Breast epithelium (tissue), 4 donors: ENCODE data around the gene GLCE. TPM values are rescaled to one million over a fixed set of nuclear protein-coding genes. Genes with fewer than 3 reads are reported as not detected.

Source experiments
- DNase-seq, 2 donors: peaks; one replicate each; pipeline ENCODE4 v3.0.0-alpha.2; 2019; ENCODE audit warnings: low spot score in 2 of 2
- H3K27ac ChIP-seq, 2 donors: fragments of 200-600 bp; sonication (generic) in 1 of 2; one replicate each; pipeline ENCODE4 v1.5.1; 2016 to 2019; ENCODE audit warnings: mild to moderate bottlenecking in 1 of 2
- H3K27me3 ChIP-seq, 2 donors: fragments of 200-600 bp; sonication (generic) in 1 of 2; one replicate each; pipeline versions ENCODE4 v1.5.1 to v1.6.0; 2017 to 2019; ENCODE audit warnings: control low read depth in 1 of 2, mild to moderate bottlenecking in 1 of 2
- H3K36me3 ChIP-seq: fragments of 200-600 bp; one replicate; pipeline ENCODE4 v1.5.1; 2019
- H3K4me1 ChIP-seq, 2 donors: fragments of 200-600 bp; sonication (generic); one replicate each; pipeline ENCODE4 v1.5.1; 2016 to 2019; ENCODE audit warnings: control low read depth in 1 of 2
- H3K4me3 ChIP-seq, 3 donors: fragments of 200-600 bp; sonication (generic); 1 replicate in 2 of 3; 2 replicates in 1 of 3; pipeline ENCODE4 v1.5.1; 2016 to 2019; ENCODE audit warnings: mild to moderate bottlenecking in 3 of 3, moderate library complexity in 2 of 3
- H3K9me3 ChIP-seq, 2 donors: fragments of 200-600 bp; sonication (generic) in 1 of 2; one replicate each; pipeline ENCODE4 v1.5.1; 2016 to 2019; ENCODE audit warnings: control low read depth in 1 of 2
- POLR2A ChIP-seq: fragments of 450-650 bp; IDR thresholded peaks from one replicate; pipeline ENCODE4 v1.6.1; 2016; ENCODE audit warnings: antibody characterized with exemption, mild to moderate bottlenecking, moderate library complexity
- POLR2AphosphoS5 ChIP-seq, 3 donors: sonication (generic); formaldehyde crosslinking; IDR thresholded peaks; one replicate each; pipeline ENCODE4 v1.6.1; 2017; ENCODE audit warnings: antibody characterized with exemption in 3 of 3
- intact Hi-C: fragments of 100-400 bp; cut with DNase I; formaldehyde crosslinking; loops from one replicate; pipeline ENCODE4 v1.15.1; 2023; ENCODE audit warnings: low total_unique reads
- total RNA-seq, 3 donors: library from RNA; depleted of rRNA; stranded (reverse); fragments of >200 nt; gene quantifications; one replicate each; pipeline ENCODE4 v1.1.0, GENCODE V29; 2016
- TF ChIP-seq, protein P1 (sequence below), 3 donors: fragments of 450-650 bp; IDR thresholded peaks; one replicate each; pipeline ENCODE4 v1.5.1; 2016 to 2017; ENCODE audit warnings: antibody characterized with exemption in 3 of 3, mild to moderate bottlenecking in 3 of 3, moderate library complexity in 3 of 3

Gene GLCE
- total RNA-seq, 3 donors from 2014 or later = 15.0 to 52.2 (median 28.8) TPM

DNA sequence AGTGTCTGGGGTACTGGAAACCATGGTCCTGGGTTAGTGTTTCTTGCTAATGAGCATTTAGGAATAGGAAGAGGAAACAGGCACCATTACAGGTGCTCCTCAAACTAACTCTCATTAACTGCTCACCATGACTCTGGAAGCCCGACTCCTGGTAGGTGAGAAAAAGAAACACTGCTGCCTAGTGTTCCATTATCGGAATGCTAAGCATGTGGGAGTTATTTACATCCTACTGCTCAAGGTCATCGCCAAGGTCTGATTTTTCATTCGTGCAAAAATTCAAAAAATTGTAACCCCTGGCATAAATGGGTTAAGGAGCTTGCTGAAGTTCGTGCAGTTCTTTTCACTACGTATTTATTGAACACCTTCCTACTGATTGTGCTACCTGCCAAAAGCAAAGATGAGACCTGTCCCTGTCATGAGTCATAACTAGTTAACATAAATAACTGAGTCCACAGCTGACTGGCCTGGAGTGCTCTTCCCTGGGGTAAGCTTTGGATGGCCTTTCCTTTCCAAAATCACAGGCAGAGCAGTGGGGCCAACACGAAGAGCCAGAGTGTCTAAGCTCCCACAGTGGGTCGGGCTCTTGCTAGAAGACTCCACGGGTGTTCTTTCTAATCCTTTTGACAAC is 115.6 kb downstream of the GLCE start:
- no peak for TF ChIP-seq POLR2AphosphoS5 (IDR thresholded peaks at IDR 0.05)
- TF ChIP-seq, protein P1, sequence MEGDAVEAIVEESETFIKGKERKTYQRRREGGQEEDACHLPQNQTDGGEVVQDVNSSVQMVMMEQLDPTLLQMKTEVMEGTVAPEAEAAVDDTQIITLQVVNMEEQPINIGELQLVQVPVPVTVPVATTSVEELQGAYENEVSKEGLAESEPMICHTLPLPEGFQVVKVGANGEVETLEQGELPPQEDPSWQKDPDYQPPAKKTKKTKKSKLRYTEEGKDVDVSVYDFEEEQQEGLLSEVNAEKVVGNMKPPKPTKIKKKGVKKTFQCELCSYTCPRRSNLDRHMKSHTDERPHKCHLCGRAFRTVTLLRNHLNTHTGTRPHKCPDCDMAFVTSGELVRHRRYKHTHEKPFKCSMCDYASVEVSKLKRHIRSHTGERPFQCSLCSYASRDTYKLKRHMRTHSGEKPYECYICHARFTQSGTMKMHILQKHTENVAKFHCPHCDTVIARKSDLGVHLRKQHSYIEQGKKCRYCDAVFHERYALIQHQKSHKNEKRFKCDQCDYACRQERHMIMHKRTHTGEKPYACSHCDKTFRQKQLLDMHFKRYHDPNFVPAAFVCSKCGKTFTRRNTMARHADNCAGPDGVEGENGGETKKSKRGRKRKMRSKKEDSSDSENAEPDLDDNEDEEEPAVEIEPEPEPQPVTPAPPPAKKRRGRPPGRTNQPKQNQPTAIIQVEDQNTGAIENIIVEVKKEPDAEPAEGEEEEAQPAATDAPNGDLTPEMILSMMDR (IDR thresholded peaks at IDR 0.05) = no peak
- no peak for TF ChIP-seq POLR2A
- no peaks in the 10 kb centered on the region for H3K4me1 ChIP-seq
- H3K27ac ChIP-seq = no peak overlapping the region
- H3K27me3 ChIP-seq = no peaks in the 10 kb centered on the region
- no peak for DNase-seq
- no peaks in the 10 kb centered on the region for H3K36me3 ChIP-seq
- intact Hi-C loops = no loop called here
- H3K4me3 ChIP-seq = no peak overlapping the region
- H3K9me3 ChIP-seq = no peaks in the 10 kb centered on the region

DNA sequence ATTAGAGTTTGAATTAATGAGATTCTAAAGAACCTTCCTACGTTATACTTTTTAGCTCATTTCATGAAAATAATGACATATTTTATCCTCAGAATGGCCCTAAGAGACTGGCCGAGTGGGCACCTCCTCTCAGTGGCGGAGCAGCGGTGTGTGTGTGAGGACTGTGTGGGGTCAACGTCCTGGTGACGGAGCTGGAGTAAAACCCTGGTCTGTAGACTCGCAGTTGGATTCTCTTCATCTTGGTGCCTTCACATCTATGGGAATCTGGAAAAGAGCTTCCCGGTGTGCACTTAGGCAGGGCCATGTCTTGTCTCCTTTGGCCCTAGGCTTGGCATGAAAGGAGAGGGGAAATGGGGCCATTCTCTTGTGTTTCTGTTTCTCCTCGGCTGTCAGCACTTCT is 116.9 kb downstream of the GLCE start:
- Histone ChIP-seq H3K4me3 (no peak overlapping the region), H3K4me1 (no peaks in the 10 kb centered on the region), H3K27me3 (no peaks in the 10 kb centered on the region), H3K27ac (no peak overlapping the region), H3K36me3 (no peaks in the 10 kb centered on the region), H3K9me3 (no peaks in the 10 kb centered on the region)
- intact Hi-C loops = no loop called here
- TF ChIP-seq, protein P1 (IDR thresholded peaks at IDR 0.05) = no peak
- TF ChIP-seq POLR2A (no peak), POLR2AphosphoS5 (IDR thresholded peaks at IDR 0.05) (no peak)
- DNase-seq = no peak

DNA sequence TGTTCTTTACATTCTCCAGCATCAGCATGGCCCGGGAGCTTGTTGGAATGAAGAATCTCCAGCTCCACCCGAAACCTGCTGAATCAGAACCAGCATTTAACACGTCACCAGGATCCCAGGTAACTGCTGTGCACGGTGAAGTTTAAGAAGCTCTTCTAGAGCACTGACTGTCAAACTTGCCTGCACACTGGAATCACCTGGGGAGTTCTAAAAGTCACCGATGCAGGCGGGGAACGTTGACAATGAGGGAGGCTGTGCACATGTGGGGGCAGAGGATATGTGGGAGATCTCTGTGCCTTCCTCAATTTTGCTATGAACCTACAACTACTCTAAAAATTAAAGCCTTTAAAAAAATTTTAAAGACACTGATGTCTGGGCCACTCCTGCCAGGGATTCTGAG is 119.2 kb downstream of the GLCE start:
- Histone ChIP-seq H3K4me1 (no peaks in the 10 kb centered on the region), H3K4me3 (no peak overlapping the region), H3K9me3 (no peaks in the 10 kb centered on the region), H3K27ac (no peak overlapping the region), H3K36me3 (no peaks in the 10 kb centered on the region), H3K27me3 (no peaks in the 10 kb centered on the region)
- DNase-seq = no peak
- TF ChIP-seq POLR2A (no peak), POLR2AphosphoS5 (IDR thresholded peaks at IDR 0.05) (no peak)
- TF ChIP-seq, protein P1 (IDR thresholded peaks at IDR 0.05) = no peak
- intact Hi-C loops = no loop called here

DNA sequence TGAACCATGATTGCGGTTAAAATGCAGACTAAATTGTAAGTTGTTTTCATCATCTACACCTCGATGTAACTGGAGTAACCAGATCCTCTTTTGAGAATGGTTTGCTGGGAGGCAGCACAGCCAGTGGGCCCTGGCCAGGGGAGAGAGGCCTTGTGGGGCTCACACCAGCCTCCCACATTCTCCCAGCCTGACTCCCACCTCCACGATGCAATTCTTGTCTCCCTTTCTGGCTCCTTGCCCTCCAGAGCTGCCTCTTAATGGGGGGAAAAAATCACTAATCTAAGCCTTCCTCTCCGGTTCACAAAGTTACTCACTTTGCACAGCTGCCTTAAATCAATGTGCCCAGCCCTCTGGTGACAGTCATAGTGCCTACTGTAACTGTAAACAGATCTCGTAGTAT is 120.3 kb downstream of the GLCE start:
- no peak overlapping the region for H3K4me3 ChIP-seq
- no peaks in the 10 kb centered on the region for H3K4me1 ChIP-seq
- intact Hi-C loops = no loop called here
- H3K36me3 ChIP-seq = no peaks in the 10 kb centered on the region
- H3K27ac ChIP-seq = no peak overlapping the region
- no peaks in the 10 kb centered on the region for H3K9me3 ChIP-seq
- TF ChIP-seq POLR2A (no peak), POLR2AphosphoS5 (IDR thresholded peaks at IDR 0.05) (no peak)
- TF ChIP-seq, protein P1 (IDR thresholded peaks at IDR 0.05) = no peak
- no peak for DNase-seq
- H3K27me3 ChIP-seq = no peaks in the 10 kb centered on the region

DNA sequence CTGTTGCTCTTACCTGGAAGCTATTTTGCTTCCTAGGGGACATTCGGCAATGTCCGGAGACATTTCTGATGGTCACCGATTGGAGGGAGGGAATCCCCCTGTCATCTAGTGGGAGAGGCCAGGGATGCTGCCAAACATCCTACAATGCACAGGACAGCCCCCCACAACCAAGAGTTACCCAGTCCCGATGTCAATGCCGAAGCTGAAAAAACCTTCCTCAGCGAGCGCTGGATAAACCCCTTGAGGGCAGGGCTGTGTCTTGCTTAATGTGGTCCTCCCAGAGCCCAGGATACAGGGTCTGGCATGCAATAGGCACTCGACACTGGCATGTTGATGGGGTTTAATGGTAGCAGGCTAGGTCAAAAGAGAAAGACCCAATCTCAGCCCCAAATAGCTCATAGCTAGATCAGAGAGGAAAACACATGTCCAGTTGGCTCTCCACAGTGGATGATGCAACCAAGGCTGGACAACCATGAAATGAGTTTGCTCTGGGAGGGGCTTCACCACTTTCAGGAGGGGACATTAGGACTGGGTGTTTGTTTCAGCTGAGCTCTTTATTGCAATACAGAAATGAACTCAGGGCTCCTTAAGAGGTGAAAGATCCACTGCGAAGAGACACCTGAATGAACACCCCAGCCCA is 121.8 kb downstream of the GLCE start:
- H3K27ac ChIP-seq = no peak overlapping the region
- intact Hi-C loops = no loop called here

More for the DNA sequence above, 121.8 kb downstream of the GLCE start:
- no peaks in the 10 kb centered on the region for H3K27me3 ChIP-seq
- H3K9me3 ChIP-seq = no peaks in the 10 kb centered on the region
- DNase-seq = no peak
- TF ChIP-seq POLR2AphosphoS5 (IDR thresholded peaks at IDR 0.05) = no peak
- no peak for TF ChIP-seq POLR2A
- TF ChIP-seq, protein P1 (IDR thresholded peaks at IDR 0.05) = no peak
- H3K4me1 ChIP-seq = no peaks in the 10 kb centered on the region
- no peak overlapping the region for H3K4me3 ChIP-seq
- no peaks in the 10 kb centered on the region for H3K36me3 ChIP-seq
